Neural cell (in vitro differentiated cells): Measurements from ENCODE around the gene JAK2. TPM values are rescaled to one million over a fixed set of nuclear protein-coding genes. Genes with fewer than 3 reads are reported as not detected.

Source experiments
- H2AFZ ChIP-seq: fragments of 200-600, 300-800 bp; sonication (generic), shearing (Covaris generic); 2 replicates; pipeline ENCODE4 v1.6.0; 2014; ENCODE audit warnings: low read depth, mild to moderate bottlenecking, antibody characterized with exemption, low read length, moderate library complexity
- H3F3A ChIP-seq: fragments of 200-600 bp; shearing (Covaris generic); 2 replicates; pipeline ENCODE4 v1.6.1; 2016; ENCODE audit warnings: mild to moderate bottlenecking, moderate library complexity, mixed read lengths, antibody characterized with exemption, low read length; ENCODE audit not compliant: insufficient read depth, poor library complexity, severe bottlenecking
- H3K27ac ChIP-seq: fragments of 200-600, 300-800 bp; sonication (generic), shearing (Covaris generic); 2 replicates; pipeline ENCODE4 v1.5.1; 2014; ENCODE audit warnings: mild to moderate bottlenecking, low read length, moderate library complexity
- H3K27me3 ChIP-seq: fragments of 300-800, 200-600 bp; sonication (generic), shearing (Covaris generic); 2 replicates; pipeline ENCODE4 v1.6.0; 2014; ENCODE audit warnings: mild to moderate bottlenecking, low read depth, low read length, moderate library complexity; ENCODE audit not compliant: insufficient read depth
- H3K36me3 ChIP-seq: fragments of 300-800, 200-600 bp; sonication (generic), shearing (Covaris generic); 2 replicates; pipeline ENCODE4 v1.5.1; 2014; ENCODE audit warnings: mild to moderate bottlenecking, antibody characterized with exemption, low read length, moderate library complexity; ENCODE audit not compliant: insufficient read depth
- H3K4me2 ChIP-seq: fragments of 300-800, 200-600 bp; sonication (generic), shearing (Covaris generic); 2 replicates; pipeline ENCODE4 v1.6.0; 2014; ENCODE audit warnings: mild to moderate bottlenecking, low read length
- H3K4me3 ChIP-seq: fragments of 300-800, 200-600 bp; sonication (generic), shearing (Covaris generic); 2 replicates; pipeline ENCODE4 v1.5.1; 2014; ENCODE audit warnings: mild to moderate bottlenecking, low read length, moderate library complexity
- H3K79me2 ChIP-seq: fragments of 200-600 bp; shearing (Covaris generic); replicated peaks from 2 replicates; pipeline ENCODE4 v1.6.0; 2014; ENCODE audit warnings: mild to moderate bottlenecking, low read length, moderate library complexity; ENCODE audit not compliant: insufficient read depth
- H3K9ac ChIP-seq: fragments of 300-800, 200-600 bp; sonication (generic), shearing (Covaris generic); 2 replicates; pipeline ENCODE4 v1.6.1; 2016; ENCODE audit warnings: mild to moderate bottlenecking, low read length, mixed read lengths
- H3K9me2 ChIP-seq: fragments of 200-600 bp; shearing (Covaris generic); 2 replicates; pipeline ENCODE4 v1.6.1; 2016; ENCODE audit warnings: mild to moderate bottlenecking, low read length, mixed read lengths; ENCODE audit not compliant: insufficient read depth
- H3K9me3 ChIP-seq: fragments of 200-600, 300-800 bp; sonication (generic), shearing (Covaris generic); 2 replicates; pipeline ENCODE4 v1.6.1; 2016; ENCODE audit warnings: mild to moderate bottlenecking, mixed run types, low read length, moderate library complexity, mixed read lengths
- H4K20me1 ChIP-seq: fragments of 200-600 bp; shearing (Covaris generic); 2 replicates; pipeline ENCODE4 v1.6.1; 2016; ENCODE audit warnings: mild to moderate bottlenecking, mixed run types; ENCODE audit not compliant: insufficient read depth
- EP300 ChIP-seq: fragments of 450-650 bp; conservative IDR thresholded peaks from 2 replicates; pipeline ENCODE4 v1.6.1; 2014; ENCODE audit warnings: antibody characterized with exemption, mild to moderate bottlenecking, moderate library complexity; ENCODE audit not compliant: poor library complexity, severe bottlenecking
- EZH2 ChIP-seq: fragments of 200-600, 300-800 bp; shearing (Covaris generic), sonication (generic); IDR thresholded peaks from 2 replicates; pipeline ENCODE4 v1.6.1; 2014; ENCODE audit warnings: antibody characterized with exemption, low read length, borderline replicate concordance, mild to moderate bottlenecking; ENCODE audit not compliant: insufficient read depth, poor library complexity, severe bottlenecking
- MXI1 ChIP-seq: fragments of 450-650 bp; conservative IDR thresholded peaks from 2 replicates; pipeline ENCODE4 v1.6.1; 2014; ENCODE audit warnings: antibody characterized with exemption, mild to moderate bottlenecking; ENCODE audit not compliant: poor library complexity, severe bottlenecking
- POLR2AphosphoS5 ChIP-seq: IDR thresholded peaks from 2 replicates; pipeline ENCODE4 v1.6.1; 2012
- RAD21 ChIP-seq: fragments of 450-650 bp; conservative IDR thresholded peaks from 2 replicates; pipeline ENCODE4 v1.6.1; 2014; ENCODE audit warnings: antibody characterized with exemption, mild to moderate bottlenecking, moderate library complexity
- REST ChIP-seq: IDR thresholded peaks from 2 replicates; pipeline ENCODE4 v1.6.1; 2012; ENCODE audit warnings: borderline replicate concordance
- SMC3 ChIP-seq: fragments of 450-650 bp; conservative IDR thresholded peaks from 2 replicates; pipeline ENCODE4 v1.6.1; 2014; ENCODE audit warnings: antibody characterized with exemption, mild to moderate bottlenecking, moderate library complexity; ENCODE audit not compliant: poor library complexity
- TAF1 ChIP-seq: IDR thresholded peaks from 2 replicates; pipeline ENCODE4 v1.6.1; 2012; ENCODE audit warnings: low read depth
- polyA plus RNA-seq: library from polyadenylated mRNA; depleted of rRNA; stranded (reverse); fragments of >200 nt; gene quantifications from 2 replicates; pipeline ENCODE4 v1.2.3, GENCODE V29; 2014
- TF ChIP-seq, protein P1 (sequence below): fragments of 450-650 bp; IDR thresholded peaks from 2 replicates; pipeline ENCODE4 v1.5.1; 2014; ENCODE audit warnings: antibody characterized with exemption, mild to moderate bottlenecking, moderate library complexity; ENCODE audit not compliant: poor library complexity, severe bottlenecking

Gene JAK2
- polyA plus RNA-seq, 1 donor from 2014 or later, result 19.7 TPM

- no peak overlapping the region for H3K27ac ChIP-seq
- H3K9me3 ChIP-seq, result no peaks in the 10 kb centered on the region
- H3F3A ChIP-seq, result no peaks in the 10 kb centered on the region
- no peak for TF ChIP-seq POLR2AphosphoS5
- TF ChIP-seq, protein P1, sequence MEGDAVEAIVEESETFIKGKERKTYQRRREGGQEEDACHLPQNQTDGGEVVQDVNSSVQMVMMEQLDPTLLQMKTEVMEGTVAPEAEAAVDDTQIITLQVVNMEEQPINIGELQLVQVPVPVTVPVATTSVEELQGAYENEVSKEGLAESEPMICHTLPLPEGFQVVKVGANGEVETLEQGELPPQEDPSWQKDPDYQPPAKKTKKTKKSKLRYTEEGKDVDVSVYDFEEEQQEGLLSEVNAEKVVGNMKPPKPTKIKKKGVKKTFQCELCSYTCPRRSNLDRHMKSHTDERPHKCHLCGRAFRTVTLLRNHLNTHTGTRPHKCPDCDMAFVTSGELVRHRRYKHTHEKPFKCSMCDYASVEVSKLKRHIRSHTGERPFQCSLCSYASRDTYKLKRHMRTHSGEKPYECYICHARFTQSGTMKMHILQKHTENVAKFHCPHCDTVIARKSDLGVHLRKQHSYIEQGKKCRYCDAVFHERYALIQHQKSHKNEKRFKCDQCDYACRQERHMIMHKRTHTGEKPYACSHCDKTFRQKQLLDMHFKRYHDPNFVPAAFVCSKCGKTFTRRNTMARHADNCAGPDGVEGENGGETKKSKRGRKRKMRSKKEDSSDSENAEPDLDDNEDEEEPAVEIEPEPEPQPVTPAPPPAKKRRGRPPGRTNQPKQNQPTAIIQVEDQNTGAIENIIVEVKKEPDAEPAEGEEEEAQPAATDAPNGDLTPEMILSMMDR, result no peak
- no peak for TF ChIP-seq EP300
- TF ChIP-seq REST, result no peak
- TF ChIP-seq MXI1, result no peak
- TF ChIP-seq RAD21, result no peak
- no peak for TF ChIP-seq SMC3
- TF ChIP-seq TAF1, result no peak
- TF ChIP-seq EZH2, result no peak
- no peaks in the 10 kb centered on the region for H3K79me2 ChIP-seq
- H3K36me3 ChIP-seq, result peaks cover 12% of the 10 kb centered on the region
- H3K27me3 ChIP-seq, result no peaks in the 10 kb centered on the region
- no peaks in the 10 kb centered on the region for H4K20me1 ChIP-seq
- no peak overlapping the region for H3K9ac ChIP-seq
- no peak overlapping the region for H2AFZ ChIP-seq
- no peak overlapping the region for H3K4me3 ChIP-seq
- no peak overlapping the region for H3K4me2 ChIP-seq
- H3K9me2 ChIP-seq, result no peaks in the 10 kb centered on the region
These were observed 129.1 kb downstream of the JAK2 start for GRCh38 chr9:5113994-5114748.

GRCh38 chr9:5122116-5122515, 137.0 kb downstream of the JAK2 start:
- H3K79me2 ChIP-seq, result no peaks in the 10 kb centered on the region
- H3K9me2 ChIP-seq, result no peaks in the 10 kb centered on the region
- H3K9ac ChIP-seq, result no peak overlapping the region
- peaks cover 11% of the 10 kb centered on the region for H3K36me3 ChIP-seq
- H3F3A ChIP-seq, result no peaks in the 10 kb centered on the region
- no peak overlapping the region for H3K4me3 ChIP-seq
- TF ChIP-seq, protein P1, result no peak
- TF ChIP-seq SMC3 (no peak), POLR2AphosphoS5 (no peak), EP300 (no peak), TAF1 (no peak), MXI1 (no peak), RAD21 (no peak), EZH2 (no peak), REST (no peak)
- H3K9me3 ChIP-seq, result no peaks in the 10 kb centered on the region
- H2AFZ ChIP-seq, result no peak overlapping the region
- H4K20me1 ChIP-seq, result no peaks in the 10 kb centered on the region
- H3K4me2 ChIP-seq, result no peak overlapping the region
- H3K27ac ChIP-seq, result no peak overlapping the region
- no peaks in the 10 kb centered on the region for H3K27me3 ChIP-seq
